Measurements from ENCODE around the gene TMEM178A.

- TF ChIP-seq, protein P1, sequence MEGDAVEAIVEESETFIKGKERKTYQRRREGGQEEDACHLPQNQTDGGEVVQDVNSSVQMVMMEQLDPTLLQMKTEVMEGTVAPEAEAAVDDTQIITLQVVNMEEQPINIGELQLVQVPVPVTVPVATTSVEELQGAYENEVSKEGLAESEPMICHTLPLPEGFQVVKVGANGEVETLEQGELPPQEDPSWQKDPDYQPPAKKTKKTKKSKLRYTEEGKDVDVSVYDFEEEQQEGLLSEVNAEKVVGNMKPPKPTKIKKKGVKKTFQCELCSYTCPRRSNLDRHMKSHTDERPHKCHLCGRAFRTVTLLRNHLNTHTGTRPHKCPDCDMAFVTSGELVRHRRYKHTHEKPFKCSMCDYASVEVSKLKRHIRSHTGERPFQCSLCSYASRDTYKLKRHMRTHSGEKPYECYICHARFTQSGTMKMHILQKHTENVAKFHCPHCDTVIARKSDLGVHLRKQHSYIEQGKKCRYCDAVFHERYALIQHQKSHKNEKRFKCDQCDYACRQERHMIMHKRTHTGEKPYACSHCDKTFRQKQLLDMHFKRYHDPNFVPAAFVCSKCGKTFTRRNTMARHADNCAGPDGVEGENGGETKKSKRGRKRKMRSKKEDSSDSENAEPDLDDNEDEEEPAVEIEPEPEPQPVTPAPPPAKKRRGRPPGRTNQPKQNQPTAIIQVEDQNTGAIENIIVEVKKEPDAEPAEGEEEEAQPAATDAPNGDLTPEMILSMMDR (conservative IDR thresholded peaks at IDR 0.05; ENCODE audit: low read length) = no peak
- no peak for TF ChIP-seq EZH2phosphoT487 (IDR thresholded peaks at IDR 0.05; ENCODE audit: borderline replicate concordance, low read depth, low read length)
Observed at GRCh38 chr2:39664232-39664887, 1.4 kb upstream of the TMEM178A start.
